GM18499 (cell line): ENCODE data around the gene RSPRY1.

Source experiments
- ATAC-seq: cut with Tn5 transposase; IDR thresholded peaks from one replicate; pipeline ENCODE4 v1.9.1; 2021; ENCODE audit warnings: moderate number of reproducible peaks; ENCODE audit not compliant: insufficient read depth, unreplicated experiment

The RSPRY1 gene

DNA sequence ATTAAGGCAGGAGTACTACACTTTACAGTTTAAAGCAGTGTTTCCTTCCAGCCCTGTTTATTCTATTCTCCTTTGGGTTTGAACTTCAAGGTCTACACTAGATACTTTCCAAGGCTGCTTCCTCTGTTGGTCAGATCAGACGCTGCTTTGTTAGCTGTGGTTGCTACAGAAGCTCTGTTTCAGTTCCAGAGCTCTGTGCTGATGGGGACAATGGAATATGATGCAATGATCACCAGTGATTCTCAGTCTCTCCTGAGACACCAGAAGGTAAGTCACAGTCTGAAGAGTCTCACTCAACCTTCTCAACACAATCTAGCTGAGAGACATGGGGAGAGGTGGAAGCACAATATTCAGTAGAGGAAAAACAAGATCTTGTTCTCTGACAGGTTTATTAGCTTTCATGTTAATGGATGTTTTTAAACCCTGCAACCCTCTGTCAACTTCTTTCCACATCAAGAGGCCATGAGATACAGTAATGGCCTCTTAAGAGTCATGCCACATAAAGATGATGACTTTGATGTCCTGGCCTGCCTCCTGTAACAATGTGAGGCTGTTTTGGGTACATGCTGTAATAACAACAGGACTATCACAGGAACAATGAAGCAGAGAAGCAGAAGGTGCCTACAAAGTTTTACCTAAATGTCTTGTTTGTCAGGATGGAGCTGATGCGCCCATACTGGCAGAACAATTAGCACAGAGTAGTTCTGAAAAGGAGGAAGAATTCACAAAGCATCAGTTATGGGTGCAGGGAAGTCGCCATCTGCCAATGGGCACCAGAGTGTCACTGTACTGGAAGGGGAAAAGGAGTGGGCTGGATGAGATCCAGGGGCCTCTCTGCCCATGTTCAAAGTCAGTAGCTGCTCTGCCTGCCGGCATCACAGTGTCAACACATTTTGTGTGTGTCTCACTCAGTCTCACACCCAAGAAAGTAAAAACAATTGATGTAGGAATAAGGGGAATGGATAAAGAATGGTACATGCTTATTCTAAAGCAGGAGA, 33.7 kb upstream of the RSPRY1 start:
- no peak for ATAC-seq

DNA sequence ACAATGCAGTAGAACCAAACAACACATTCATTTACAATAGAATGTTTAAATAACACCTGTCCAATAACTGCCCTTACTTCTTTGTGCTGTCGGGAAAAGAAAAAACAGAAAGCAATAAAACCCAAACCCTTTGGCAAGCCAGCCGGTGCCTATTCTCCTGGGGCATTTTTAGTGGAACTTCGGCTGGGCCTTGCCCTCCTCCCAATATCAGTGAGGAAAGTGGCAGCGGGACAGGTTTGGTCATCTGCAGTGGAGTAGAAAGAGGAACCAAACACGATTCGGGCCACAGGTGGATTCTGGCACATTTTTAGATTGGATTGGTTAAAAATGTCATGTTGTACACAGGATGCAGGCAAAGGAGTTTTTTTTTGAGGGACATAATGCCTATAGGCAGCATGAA, 32.3 kb upstream of the RSPRY1 start:
- ATAC-seq, result no peak

- no peak for ATAC-seq
Observed at GRCh38 chr16:57155702-57156350, 30.3 kb upstream of the RSPRY1 start.

DNA sequence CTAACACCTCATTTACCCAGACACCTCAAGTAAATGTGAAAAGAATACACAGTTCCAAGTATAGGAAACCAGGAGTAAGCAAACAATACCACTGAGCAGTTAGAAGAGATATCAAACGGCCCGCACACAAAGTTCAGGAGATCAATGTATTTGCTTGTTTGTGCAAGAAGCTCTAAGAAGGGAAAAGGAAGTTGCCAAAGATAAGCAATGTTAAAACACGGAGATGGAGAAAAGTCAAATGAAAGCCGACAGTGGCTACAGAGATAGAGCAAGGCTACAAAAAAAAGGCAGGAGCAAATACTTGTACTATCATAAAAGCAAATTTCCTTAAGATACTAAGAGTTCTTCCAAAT, 29.8 kb upstream of the RSPRY1 start:
- no peak for ATAC-seq

GRCh38 chr16:57157533-57157932, 28.6 kb upstream of the RSPRY1 start:
- no peak for ATAC-seq

GRCh38 chr16:57159447-57159846, 26.7 kb upstream of the RSPRY1 start:
- ATAC-seq, result no peak

- ATAC-seq, result no peak
Observed at GRCh38 chr16:57163842-57164241, 22.3 kb upstream of the RSPRY1 start.

GRCh38 chr16:57165483-57165882, 20.6 kb upstream of the RSPRY1 start:
- ATAC-seq, result no peak

GRCh38 chr16:57165938-57166337, 20.2 kb upstream of the RSPRY1 start:
- ATAC-seq, result no peak

DNA sequence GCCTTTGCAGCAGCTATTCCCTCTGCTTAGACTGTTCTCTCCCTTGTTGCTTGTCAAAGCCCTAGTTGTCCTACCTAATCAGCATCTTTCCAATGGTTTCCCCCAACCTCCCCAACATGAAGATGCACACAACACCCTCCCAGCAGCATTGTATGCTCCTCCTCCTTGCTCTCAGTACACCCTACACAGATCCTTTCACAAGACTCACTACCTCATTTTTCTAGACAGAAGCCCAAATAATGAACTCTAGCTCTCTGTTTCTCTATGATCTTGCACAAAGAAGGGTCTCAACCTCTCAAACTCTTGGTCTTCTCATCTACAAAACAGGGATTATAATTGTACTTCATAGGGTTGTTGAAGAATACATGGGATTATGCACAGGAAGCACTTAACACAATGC, 19.7 kb upstream of the RSPRY1 start:
- no peak for ATAC-seq

GRCh38 chr16:57166951-57167350, 19.2 kb upstream of the RSPRY1 start:
- ATAC-seq, result no peak

DNA sequence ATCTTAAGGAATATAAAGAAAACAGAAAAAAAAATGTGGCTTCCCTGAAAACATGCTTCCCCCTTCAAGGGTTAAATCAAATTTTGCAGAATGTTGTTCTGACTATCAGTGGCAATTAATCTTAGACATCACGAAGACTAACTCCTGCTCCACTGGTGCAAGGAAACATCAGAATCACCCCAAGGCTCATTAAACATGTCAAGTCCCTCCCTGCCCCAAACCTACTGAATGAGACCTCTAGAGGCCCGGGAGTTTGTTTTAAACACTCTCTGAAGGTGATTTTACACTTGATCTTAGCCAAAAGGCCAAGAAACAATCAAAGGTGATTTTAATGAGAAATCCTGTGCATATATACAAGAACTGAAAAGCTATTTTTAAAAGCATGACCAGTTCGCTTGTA, 18.6 kb upstream of the RSPRY1 start:
- ATAC-seq, result no peak

GRCh38 chr16:57167953-57168352, 18.2 kb upstream of the RSPRY1 start:
- ATAC-seq, result no peak

GRCh38 chr16:57169327-57169726, 16.8 kb upstream of the RSPRY1 start:
- ATAC-seq, result no peak

DNA sequence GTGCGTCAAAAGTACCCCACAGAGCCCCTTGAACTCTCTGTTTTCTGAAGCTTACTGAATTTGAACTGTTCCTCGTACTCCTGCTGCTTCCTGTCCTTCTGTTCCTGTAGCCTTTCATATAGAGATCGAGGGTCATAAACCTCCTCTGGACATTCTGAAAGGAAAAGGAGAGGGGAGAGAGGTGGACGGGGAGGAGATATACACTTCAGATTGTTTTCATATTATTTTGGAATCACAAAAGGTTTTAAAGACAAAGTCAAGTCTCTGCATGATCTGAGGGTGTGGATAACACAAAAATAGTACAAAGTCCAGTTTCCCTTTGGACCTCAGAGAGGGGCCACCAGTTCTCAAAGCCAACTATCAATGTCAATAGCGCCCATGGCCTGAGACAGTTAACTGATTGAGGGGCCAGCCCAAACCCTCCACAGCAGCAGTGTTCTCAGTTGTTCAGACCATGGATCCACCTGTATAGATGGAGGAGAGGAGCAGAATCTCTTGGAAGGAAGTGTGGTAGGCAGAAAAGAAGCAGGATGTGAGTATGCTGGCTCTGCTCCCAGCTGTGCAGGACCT, 13.3 kb upstream of the RSPRY1 start:
- no peak for ATAC-seq

DNA sequence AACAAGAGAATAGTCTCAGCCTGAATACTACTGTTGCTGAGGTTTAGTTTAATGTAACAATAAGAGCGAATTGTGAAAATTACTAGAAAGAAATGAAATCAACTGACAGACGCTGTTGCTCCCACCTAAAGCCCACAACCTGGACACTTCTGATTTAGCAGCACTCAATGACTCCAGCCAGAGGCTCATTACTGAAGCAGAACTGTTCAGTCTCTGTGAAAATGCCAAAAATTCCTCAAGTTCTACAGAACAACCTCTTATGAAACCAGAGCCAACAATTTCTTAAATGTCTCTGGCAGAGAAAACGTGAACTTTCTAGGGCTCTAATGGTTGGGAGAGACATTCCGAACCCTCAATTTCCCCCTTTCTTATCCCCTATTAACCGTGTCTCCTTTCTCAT, 10.2 kb upstream of the RSPRY1 start:
- ATAC-seq, result no peak

DNA sequence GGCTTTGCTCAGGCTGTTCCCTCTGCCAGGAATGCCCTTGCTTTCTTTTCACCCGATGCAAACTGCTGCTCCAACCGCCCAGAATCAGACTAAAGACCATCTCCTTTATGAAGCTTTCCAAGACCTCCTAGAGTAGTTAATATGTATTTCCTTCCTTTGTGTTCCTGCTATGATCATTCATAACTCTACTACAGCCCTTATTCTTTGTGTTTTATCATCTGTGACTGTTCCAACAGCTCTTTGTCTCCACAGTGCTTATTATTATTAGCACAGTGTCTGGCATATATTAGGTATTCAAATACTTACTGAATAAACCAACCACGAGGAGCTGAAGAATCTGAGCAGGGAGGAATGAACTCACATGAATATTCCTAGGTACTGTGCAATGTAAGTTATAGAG, 7.9 kb upstream of the RSPRY1 start:
- ATAC-seq, result no peak

GRCh38 chr16:57178793-57179212, 7.3 kb upstream of the RSPRY1 start:
- ATAC-seq, result no peak

DNA sequence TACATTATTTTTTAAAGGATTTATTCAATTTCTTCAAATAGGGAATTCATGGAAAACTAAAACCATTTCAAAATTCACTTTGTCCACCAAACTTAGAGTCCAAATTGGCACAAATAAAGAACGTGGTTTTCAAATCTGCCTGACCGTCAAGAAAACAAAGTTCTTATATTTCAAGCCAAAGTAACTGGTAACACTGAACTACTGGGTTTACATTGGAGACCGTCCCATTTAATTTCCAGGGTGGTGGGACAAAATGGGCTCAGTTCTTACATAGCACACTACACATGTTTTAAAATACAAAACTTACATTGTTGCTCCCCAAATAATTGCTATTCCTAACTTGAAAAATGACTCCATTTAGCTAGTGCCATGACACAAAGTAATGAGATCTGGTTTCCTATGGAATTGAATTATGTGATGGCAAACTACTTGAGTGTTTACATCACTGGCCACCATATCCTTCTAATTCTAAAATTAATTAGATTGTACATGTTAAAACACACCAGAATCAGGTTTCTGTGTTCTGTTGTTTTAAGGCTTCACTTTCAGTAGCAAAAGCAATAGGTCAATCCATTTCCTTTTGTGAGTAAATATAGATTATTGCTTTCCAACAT, 6.8 kb upstream of the RSPRY1 start:
- ATAC-seq, result no peak

- no peak for ATAC-seq
Observed at GRCh38 chr16:57184113-57184512, 2.0 kb upstream of the RSPRY1 start.

- no peak for ATAC-seq
Observed at GRCh38 chr16:57184887-57185445, 1.2 kb upstream of the RSPRY1 start.
